Motor neuron (in vitro differentiated cells): ENCODE data around the gene BNC2. TPM values are rescaled to one million over a fixed set of nuclear protein-coding genes. Genes with fewer than 3 reads are reported as not detected.

Experiments used
- ATAC-seq, 8 experiments: fragments of 200-7000 bp; cut with Tn5 transposase; replicated peaks in 6 of 8; 2 replicates each; pipeline ENCODE4 v1.8.0; 2021; ENCODE audit warnings: mild to moderate bottlenecking in 8 of 8, moderate library complexity in 8 of 8
- H3K27ac ChIP-seq, 2 donors: fragments of 250-450 bp; sonication (Bioruptor Pico); 2 replicates each; pipeline ENCODE4 v1.9.0; 2021; ENCODE audit warnings: antibody characterized with exemption in 2 of 2, mild to moderate bottlenecking in 2 of 2, moderate library complexity in 1 of 2
- H3K4me1 ChIP-seq, 2 donors: fragments of 250-450 bp; sonication (Bioruptor Pico); replicated peaks in 1 of 2; 2 replicates each; pipeline ENCODE4 v1.6.1; 2021; ENCODE audit warnings: antibody characterized with exemption in 2 of 2, mild to moderate bottlenecking in 2 of 2, moderate library complexity in 1 of 2
- H3K4me3 ChIP-seq, 5 donors: fragments of 250-450 bp; sonication (Bioruptor Pico); 2 replicates each; pipeline ENCODE4 v1.9.0; 2021; ENCODE audit warnings: antibody characterized with exemption in 5 of 5, mild to moderate bottlenecking in 5 of 5, moderate library complexity in 4 of 5
- WGBS, 10 experiments: fragments of 450-650 bp; shearing (Covaris generic); methylation state at CpG; one replicate each; pipeline ENCODE4 v1.0.0; 2022; 5-methylcytosine and 5-hydroxymethylcytosine counted together
- in situ Hi-C, 9 experiments: fragments of 400-800 bp; cut with MboI; loops; one replicate each; pipeline ENCODE4 v1.15.0; 2021; ENCODE audit warnings: low sequenced_read_pairs in 9 of 9, low pct_unique_long_range_greater_than_20kb in 2 of 9; ENCODE audit not compliant: unreplicated experiment in 9 of 9
- total RNA-seq, 8 experiments: library from RNA; unstranded; fragments of 300-600 nt; gene quantifications; 2 replicates each; pipeline versions ENCODE4 v1.2.3 to v1.2.4, GENCODE V29; 2022

The BNC2 gene
- total RNA-seq, 8 experiments from 2014 or later, result 0.54 to 42.8 (median 4.3) TPM

DNA sequence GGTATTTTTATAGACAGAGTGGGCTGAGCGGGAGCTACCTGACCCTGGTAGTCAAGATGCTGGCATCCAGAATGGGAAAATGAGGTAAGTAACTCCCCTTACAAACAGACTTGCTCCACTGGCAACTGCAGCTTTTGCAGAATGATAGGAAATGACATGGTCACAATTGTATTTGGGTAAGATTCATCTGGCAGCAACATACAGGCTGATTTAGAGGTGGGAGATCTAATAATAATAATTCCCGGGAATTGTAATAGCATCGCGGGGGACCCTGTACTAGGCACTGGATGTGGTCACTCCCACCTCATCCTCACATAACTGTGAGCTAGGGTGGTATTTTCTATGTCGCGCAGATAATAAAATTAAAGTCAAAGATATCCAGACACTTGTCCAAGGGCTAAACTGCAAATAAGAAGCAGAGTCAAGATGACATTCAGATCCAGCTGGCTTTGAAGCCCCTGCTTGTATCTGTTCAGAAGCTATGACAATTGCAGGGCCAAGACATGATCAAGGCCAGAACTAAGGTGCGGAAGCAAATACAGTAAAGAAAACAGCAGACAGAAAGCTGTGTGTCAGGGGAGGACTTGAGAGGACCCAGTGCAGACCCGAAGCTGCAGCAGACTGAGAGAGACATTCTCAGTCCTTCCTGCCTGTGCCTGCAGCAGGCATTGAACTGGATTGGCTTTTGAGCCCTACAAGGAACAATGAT lies 507.2 kb downstream of the BNC2 start:
- Histone ChIP-seq H3K4me1 (no peaks in the 10 kb centered on the region), H3K4me3 (no peak overlapping the region), H3K27ac (no peak overlapping the region)
- no peak for ATAC-seq
- in situ Hi-C loops, result no loop called here
- WGBS, 10 experiments, result 79 to 96% (median 92%) methylated on average over 3 to 8 of the region's 8 CpGs; no CpG with 5 or more reads in 3 of the 10 experiments

DNA sequence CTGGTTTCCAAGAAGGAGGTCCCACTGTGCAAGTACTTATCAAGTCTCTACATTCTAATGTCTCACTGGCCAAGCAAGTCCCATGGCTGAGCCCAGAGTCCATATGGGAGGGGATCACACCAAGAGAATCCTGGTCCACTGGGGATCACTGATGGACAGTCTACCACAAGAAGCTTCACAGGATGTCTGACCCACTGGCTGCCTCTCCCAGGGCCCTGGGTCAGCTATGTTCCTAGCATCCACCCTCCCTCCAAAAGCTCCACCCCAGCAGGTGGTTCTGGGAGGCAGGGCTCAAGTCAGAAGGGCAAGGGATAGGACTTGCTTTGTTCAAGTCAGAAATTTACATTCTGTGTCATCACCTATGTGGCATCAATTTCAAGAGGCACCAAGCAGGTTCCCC lies 508.5 kb downstream of the BNC2 start:
- Histone ChIP-seq H3K4me3 (no peak overlapping the region), H3K4me1 (no peaks in the 10 kb centered on the region), H3K27ac (no peak overlapping the region)
- in situ Hi-C loops, result no loop called here
- ATAC-seq, result no peak

DNA sequence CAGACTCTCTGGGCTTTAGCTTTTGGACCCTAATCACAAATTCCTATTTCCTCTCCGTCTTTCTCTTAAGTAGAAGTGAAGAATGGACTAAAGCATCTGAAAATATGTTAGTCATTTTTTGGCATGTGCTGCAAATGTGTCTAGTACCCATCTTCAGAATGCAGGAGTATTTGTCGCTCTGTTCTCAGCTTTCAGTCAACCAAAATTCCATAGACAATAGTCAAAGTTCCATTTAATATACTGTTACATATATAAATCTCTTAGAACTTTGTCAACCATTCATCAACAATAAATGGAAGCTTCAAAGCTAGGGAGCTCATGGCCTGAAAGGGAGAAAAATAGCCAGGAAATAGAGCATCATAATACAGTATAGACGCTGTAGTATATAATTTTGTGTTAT lies 509.4 kb downstream of the BNC2 start:
- H3K4me3 ChIP-seq, result no peak overlapping the region
- no peak for ATAC-seq
- no peak overlapping the region for H3K27ac ChIP-seq
- in situ Hi-C loops, result no loop called here
- H3K4me1 ChIP-seq, result no peaks in the 10 kb centered on the region
- 17 to 100% (median 96%) methylated on average over 1 to 3 of the region's 3 CpGs; no CpG with 5 or more reads in 1 of the 10 experiments for WGBS, 10 experiments

DNA sequence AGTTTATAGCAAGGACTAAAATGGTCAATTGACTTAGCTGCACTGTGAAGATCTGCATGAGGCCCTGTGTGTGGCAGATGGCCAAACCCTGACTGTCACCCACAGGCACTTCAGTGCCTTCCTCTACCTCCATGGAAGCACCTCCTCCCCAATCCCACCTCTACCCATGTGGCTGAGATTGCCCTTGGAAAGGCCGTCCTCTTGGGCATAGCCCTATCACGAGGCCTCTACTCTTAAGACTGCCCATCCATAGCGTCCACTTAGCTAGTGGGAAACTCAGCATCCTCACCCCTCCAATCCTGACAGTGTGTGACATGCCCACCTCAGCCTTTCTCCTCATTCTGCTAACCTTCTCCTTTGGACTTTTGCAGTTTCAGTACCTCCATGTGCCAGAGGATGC lies 510.2 kb downstream of the BNC2 start:
- H3K4me3 ChIP-seq, result no peak overlapping the region
- 80 to 100% (median 92%) methylated on average over 1 to 3 of the region's 3 CpGs; no CpG with 5 or more reads in 7 of the 10 experiments for WGBS, 10 experiments
- H3K27ac ChIP-seq, result no peak overlapping the region
- in situ Hi-C loops, result no loop called here
- H3K4me1 ChIP-seq, result no peaks in the 10 kb centered on the region
- ATAC-seq, result no peak
